IMR-90 (cell line): Measurements from ENCODE around the gene ERVW-1. TPM values are rescaled to one million over a fixed set of nuclear protein-coding genes. Genes with fewer than 3 reads are reported as not detected.
"Not testable (repeated sequence)": the region's sequence is repeated elsewhere in the genome, so short reads cannot be mapped to it uniquely, and the experiment has no call there.

Experiments used
- ATAC-seq: fragments of 200-7000 bp; cut with Tn5 transposase; 2 replicates; pipeline ENCODE4 v1.9.1; 2020; ENCODE audit warnings: low read depth, mild to moderate bottlenecking, moderate library complexity
- BruUV-seq: library from RNA; stranded (reverse); fragments of 400-500 nt; replicated peaks from 2 replicates; lab custom pipeline; 2021; lab: Mats Ljungman, UMichigan
- CTCF ChIA-PET: fragments of 300-600 bp; formaldehyde crosslinking; extraction: SDS; loops from one replicate; lab custom pipeline; 2021; ENCODE audit warnings: antibody characterized with exemption; lab: Yijun Ruan, JAX
- POLR2A ChIA-PET: fragments of 300-600 bp; sonication (Branson Sonifier 250); formaldehyde crosslinking; loops from one replicate; lab custom pipeline; 2022; ENCODE audit warnings: antibody characterized with exemption; ENCODE audit not compliant: unreplicated experiment; lab: Charles Lee
- DNase-seq: peaks from one replicate; pipeline ENCODE4 v3.0.0; 2013
- H2AFZ ChIP-seq: replicated peaks from 2 replicates; pipeline ENCODE3; 2013; ENCODE audit warnings: low read length, mild to moderate bottlenecking; ENCODE audit not compliant: poor library complexity
- H2AK5ac ChIP-seq: 2 replicates; pipeline ENCODE4 v1.6.1; 2013; ENCODE audit warnings: low read depth, low read length, inconsistent platforms
- H2AK9ac ChIP-seq: replicated peaks from 2 replicates; pipeline ENCODE3; 2013; ENCODE audit warnings: mild to moderate bottlenecking, low read depth, low read length, moderate library complexity; ENCODE audit not compliant: poor library complexity
- H2BK120ac ChIP-seq: 2 replicates; pipeline ENCODE4 v1.6.1; 2013; ENCODE audit warnings: low read depth, low read length, inconsistent platforms
- H2BK15ac ChIP-seq: 3 replicates; pipeline ENCODE4 v1.6.1; 2013; ENCODE audit warnings: low read depth, low read length, inconsistent platforms
- H2BK20ac ChIP-seq: 2 replicates; pipeline ENCODE4 v1.6.1; 2013; ENCODE audit warnings: low read depth, mild to moderate bottlenecking, inconsistent platforms, low read length, moderate library complexity
- H2BK5ac ChIP-seq: 2 replicates; pipeline ENCODE4 v1.6.1; 2013; ENCODE audit warnings: mild to moderate bottlenecking, low read depth, low read length, inconsistent platforms; ENCODE audit not compliant: poor library complexity, severe bottlenecking
- H3K14ac ChIP-seq: replicated peaks from 2 replicates; pipeline ENCODE4 v1.6.1; 2013; ENCODE audit warnings: low read depth, low read length, inconsistent platforms
- H3K18ac ChIP-seq: 2 replicates; pipeline ENCODE4 v1.6.1; 2013; ENCODE audit warnings: low read depth, low read length, control low read depth
- H3K23ac ChIP-seq: 2 replicates; pipeline ENCODE4 v1.6.1; 2013; ENCODE audit warnings: low read depth, low read length, inconsistent platforms
- H3K27ac ChIP-seq: 2 replicates; pipeline ENCODE4 v1.5.1; 2013; ENCODE audit warnings: mild to moderate bottlenecking, control low read depth, low read length; ENCODE audit not compliant: insufficient read depth
- H3K27me3 ChIP-seq: 2 replicates; pipeline ENCODE4 v1.6.1; 2013; ENCODE audit warnings: low read length; ENCODE audit not compliant: control insufficient read depth, insufficient read depth
- H3K36me3 ChIP-seq: 2 replicates; pipeline ENCODE4 v1.6.1; 2013; ENCODE audit warnings: low read length, mixed read lengths; ENCODE audit not compliant: control insufficient read depth, insufficient read depth
- H3K4ac ChIP-seq: 2 replicates; pipeline ENCODE4 v1.6.1; 2013; ENCODE audit warnings: low read depth, low read length, inconsistent platforms
- H3K4me1 ChIP-seq: 2 replicates; pipeline ENCODE4 v1.6.1; 2013; ENCODE audit warnings: low read length, mixed read lengths; ENCODE audit not compliant: control insufficient read depth, insufficient read depth
- H3K4me2 ChIP-seq: 2 replicates; pipeline ENCODE4 v1.6.1; 2013; ENCODE audit warnings: low read depth, mild to moderate bottlenecking, control low read depth, low read length, moderate library complexity
- H3K4me3 ChIP-seq: 2 replicates; pipeline ENCODE4 v1.5.1; 2013; ENCODE audit warnings: low read depth, mild to moderate bottlenecking, control low read depth, low read length, moderate library complexity; ENCODE audit not compliant: insufficient read depth
- H3K56ac ChIP-seq: 2 replicates; pipeline ENCODE4 v1.6.1; 2013; ENCODE audit warnings: low read length, inconsistent platforms; ENCODE audit not compliant: insufficient read depth; ENCODE audit errors: extremely low read depth
- H3K79me1 ChIP-seq, 2 experiments: 2 replicates each; pipeline ENCODE4 v1.6.1; 2013; ENCODE audit warnings: low read length in 2 of 2, inconsistent platforms in 1 of 2, low read depth in 1 of 2
- H3K9ac ChIP-seq: 2 replicates; pipeline ENCODE4 v1.6.1; 2013; ENCODE audit warnings: low read depth, low read length, control low read depth
- H3K9me1 ChIP-seq: 2 replicates; pipeline ENCODE4 v1.6.1; 2013; ENCODE audit warnings: low read length, inconsistent platforms; ENCODE audit not compliant: insufficient read depth
- H3K9me3 ChIP-seq: 2 replicates; pipeline ENCODE4 v1.6.1; 2013; ENCODE audit warnings: low read length; ENCODE audit not compliant: control insufficient read depth, insufficient read depth
- H4K20me1 ChIP-seq: 2 replicates; pipeline ENCODE4 v1.6.1; 2013; ENCODE audit warnings: low read length, inconsistent platforms; ENCODE audit not compliant: insufficient read depth
- H4K5ac ChIP-seq: 2 replicates; pipeline ENCODE4 v1.6.1; 2013; ENCODE audit warnings: mild to moderate bottlenecking, low read depth, low read length, control low read depth
- H4K8ac ChIP-seq, 2 experiments: 2 replicates each; pipeline ENCODE4 v1.6.1; 2013; ENCODE audit warnings: low read depth in 2 of 2, low read length in 2 of 2, control low read depth in 1 of 2, inconsistent platforms in 1 of 2
- H4K91ac ChIP-seq: 2 replicates; pipeline ENCODE4 v1.6.1; 2013; ENCODE audit warnings: low read depth, low read length, inconsistent platforms; ENCODE audit not compliant: insufficient read depth
- WGBS, 2 experiments: methylation state at CpG; one replicate each; pipeline versions ENCODE4 v1.1.5 to v1.1.7; 2013; ENCODE audit warnings: missing lambda C conversion rate in 2 of 2; ENCODE audit not compliant: insufficient read length in 1 of 2; ENCODE audit errors: extremely low coverage in 2 of 2; 5-methylcytosine and 5-hydroxymethylcytosine counted together
- dilution Hi-C: fragments of 300-500 bp; cut with HindIII; formaldehyde crosslinking; loops from one replicate; pipeline ENCODE4 v1.14.3; 2018; ENCODE audit warnings: low sequenced_read_pairs; ENCODE audit not compliant: unreplicated experiment
- in situ Hi-C: fragments of 300-500 bp; cut with MboI; formaldehyde crosslinking; loops from 3 replicates; pipeline ENCODE4 v1.14.3; 2019; ENCODE audit warnings: low sequenced_read_pairs, inconsistent platforms, mixed read lengths
- intact Hi-C: fragments of 100-400 bp; cut with micrococcal nuclease; formaldehyde crosslinking; loops from 2 replicates; pipeline ENCODE4 v1.10.0; 2022
- polyA plus RNA-seq, 3 experiments: library from polyadenylated mRNA; depleted of rRNA; stranded (reverse); fragments of >200 nt; gene quantifications; 2 replicates each; pipeline ENCODE4 v1.2.3, GENCODE V29; 2012; ENCODE audit warnings: low replicate concordance in 1 of 3
- total RNA-seq: library from RNA; depleted of rRNA; stranded (reverse); fragments of >200 nt; gene quantifications from 2 replicates; pipeline ENCODE4 v1.2.3, GENCODE V29; 2012

ERVW-1 gene
- total and polyA plus RNA-seq, 2 of the 4 experiments (the other 2 are of a cell fraction) = not detected

- H2BK20ac ChIP-seq, H3K23ac ChIP-seq, H3K4me3 ChIP-seq, H3K4ac ChIP-seq, H3K36me3 ChIP-seq, H4K5ac ChIP-seq, H3K9ac ChIP-seq, intact Hi-C loops, H3K4me2 ChIP-seq, H4K8ac ChIP-seq, in situ Hi-C loops, BruUV-seq, CTCF ChIA-PET, DNase-seq, H3K9me3 ChIP-seq, H2BK15ac ChIP-seq, H3K4me1 ChIP-seq, H4K20me1 ChIP-seq, H2AK5ac ChIP-seq, H2BK5ac ChIP-seq, POLR2A ChIA-PET, H2BK120ac ChIP-seq, H3K9me1 ChIP-seq, dilution Hi-C loops, H3K79me1 ChIP-seq, H3K14ac ChIP-seq, H2AFZ ChIP-seq, ATAC-seq, H3K27ac ChIP-seq, H4K91ac ChIP-seq, H2AK9ac ChIP-seq, H3K56ac ChIP-seq, H3K18ac ChIP-seq: not testable (repeated sequence)
- peaks cover 13% of the 10 kb centered on the region for H3K27me3 ChIP-seq
- no CpG with 5 or more reads among the region's 2 CpGs for WGBS, 2 experiments
Observed at GRCh38 chr7:92442720-92443119, 35.0 kb downstream of the ERVW-1 start.
